ENCODE measurements around the gene CCNQ. TPM values are rescaled to one million over a fixed set of nuclear protein-coding genes. Genes with fewer than 3 reads are reported as not detected.

The CCNQ gene
- total RNA-seq, 1 experiment from 2014 or later = 20.3 TPM

DNA sequence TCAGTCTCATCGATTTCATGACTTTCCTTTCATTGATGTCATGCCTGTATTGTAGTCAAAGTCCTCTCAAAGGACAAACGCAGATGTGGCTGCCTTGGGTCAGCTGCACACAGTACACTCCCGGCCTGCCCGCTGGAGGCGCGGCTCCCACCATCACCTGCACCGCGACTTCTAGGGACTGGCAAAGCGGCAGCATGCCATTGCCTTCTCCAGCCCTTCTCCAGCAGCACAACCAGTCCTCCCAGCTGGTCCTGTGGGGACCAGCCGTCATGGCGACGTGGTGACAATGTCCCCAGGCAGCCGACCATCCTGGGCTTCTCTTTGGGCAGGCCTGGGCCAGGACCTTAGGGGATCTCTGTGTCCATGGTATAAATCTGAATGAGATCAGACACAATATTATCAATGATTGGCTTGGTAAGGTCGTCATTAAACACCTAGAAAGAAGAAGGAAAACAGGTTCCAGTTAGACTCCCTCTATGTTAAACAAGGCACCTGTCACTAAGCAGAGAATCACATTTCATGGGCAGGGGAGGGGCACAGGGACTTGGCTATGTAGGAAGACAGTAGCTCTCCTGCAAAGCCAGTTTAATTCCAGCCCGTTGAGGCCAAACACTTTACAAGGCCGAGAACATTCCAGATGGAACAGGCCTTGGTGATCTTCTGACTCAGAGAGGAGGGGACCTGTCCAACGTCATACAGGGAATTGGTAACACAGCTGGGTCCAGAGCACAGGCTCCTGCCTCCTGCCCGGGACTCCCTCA, 10.7 kb downstream of the CCNQ start:
- Histone ChIP-seq H3K27ac (ENCODE audit: low read depth, low read length) (no peak overlapping the region), H3K79me2 (ENCODE audit: insufficient read depth, low read length) (no peaks in the 10 kb centered on the region), H3K4me2 (ENCODE audit: low read length) (no peak overlapping the region), H3K9me3 (ENCODE audit: control insufficient read depth in 1 of 2, insufficient read depth in 1 of 2, low read depth in 1 of 2, low read length in 2 of 2) (no peaks in the 10 kb centered on the region), H3K4me3 (replicated peaks in 1 of 2; ENCODE audit: low read depth in 1 of 2, low read length in 2 of 2) (no peak overlapping the region), H3K36me3 (ENCODE audit: control insufficient read depth in 1 of 2, insufficient read depth in 2 of 2, low read length in 2 of 2) (no peaks in the 10 kb centered on the region; a peak in 1 of 4 replicates), H3K27me3 (ENCODE audit: insufficient read depth, low read length) (no peaks in the 10 kb centered on the region), H3K4me1 (ENCODE audit: control insufficient read depth in 1 of 2, insufficient read depth in 2 of 2, low read length in 2 of 2) (no peaks in the 10 kb centered on the region), H4K20me1 (ENCODE audit: insufficient read depth) (no peaks in the 10 kb centered on the region), H3K9ac (ENCODE audit: low read length) (no peak overlapping the region), H3K9me2 (ENCODE audit: insufficient read depth) (no peaks in the 10 kb centered on the region), H2AFZ (ENCODE audit: low read depth, low read length, poor library complexity, severe bottlenecking) (no peak overlapping the region)
- ATAC-seq (no peak), DNase-seq (ENCODE audit: low read depth, low spot score) (no peak)
- no peak for TF ChIP-seq ELF1 (IDR thresholded peaks at IDR 0.05; ENCODE audit: borderline replicate concordance, low read depth)
- TF ChIP-seq, protein P1, sequence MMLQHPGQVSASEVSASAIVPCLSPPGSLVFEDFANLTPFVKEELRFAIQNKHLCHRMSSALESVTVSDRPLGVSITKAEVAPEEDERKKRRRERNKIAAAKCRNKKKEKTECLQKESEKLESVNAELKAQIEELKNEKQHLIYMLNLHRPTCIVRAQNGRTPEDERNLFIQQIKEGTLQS (IDR thresholded peaks at IDR 0.05) = no peak
- TF ChIP-seq RAD21 (IDR thresholded peaks at IDR 0.05; ENCODE audit: low read depth) = no peak
- no peak for TF ChIP-seq ZFX (IDR thresholded peaks at IDR 0.05)
- TF ChIP-seq ZNF274 (IDR thresholded peaks at IDR 0.05; ENCODE audit: low read depth, low read length) = no peak
- TF ChIP-seq, protein P2, sequence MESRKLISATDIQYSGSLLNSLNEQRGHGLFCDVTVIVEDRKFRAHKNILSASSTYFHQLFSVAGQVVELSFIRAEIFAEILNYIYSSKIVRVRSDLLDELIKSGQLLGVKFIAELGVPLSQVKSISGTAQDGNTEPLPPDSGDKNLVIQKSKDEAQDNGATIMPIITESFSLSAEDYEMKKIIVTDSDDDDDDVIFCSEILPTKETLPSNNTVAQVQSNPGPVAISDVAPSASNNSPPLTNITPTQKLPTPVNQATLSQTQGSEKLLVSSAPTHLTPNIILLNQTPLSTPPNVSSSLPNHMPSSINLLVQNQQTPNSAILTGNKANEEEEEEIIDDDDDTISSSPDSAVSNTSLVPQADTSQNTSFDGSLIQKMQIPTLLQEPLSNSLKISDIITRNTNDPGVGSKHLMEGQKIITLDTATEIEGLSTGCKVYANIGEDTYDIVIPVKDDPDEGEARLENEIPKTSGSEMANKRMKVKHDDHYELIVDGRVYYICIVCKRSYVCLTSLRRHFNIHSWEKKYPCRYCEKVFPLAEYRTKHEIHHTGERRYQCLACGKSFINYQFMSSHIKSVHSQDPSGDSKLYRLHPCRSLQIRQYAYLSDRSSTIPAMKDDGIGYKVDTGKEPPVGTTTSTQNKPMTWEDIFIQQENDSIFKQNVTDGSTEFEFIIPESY (IDR thresholded peaks at IDR 0.05; ENCODE audit: extremely low read depth, insufficient replicate concordance, low read length) = no peak
- no peak for TF ChIP-seq YY1 (IDR thresholded peaks at IDR 0.05; ENCODE audit: extremely low read depth, insufficient replicate concordance, low read depth, low read length)
- TF ChIP-seq POLR2AphosphoS5 (IDR thresholded peaks at IDR 0.05; ENCODE audit: low read depth, low read length) = no peak
- ChIA-PET CTCF (no interaction called here), POLR2A (no interaction called here), RAD21 (ENCODE audit: low non-redundant PET in 1 of 2, low total read pairs in 2 of 2, uncharacterized antibody in 2 of 2, unreplicated experiment in 2 of 2) (no interaction called here)
- intact Hi-C loops (cut with micrococcal nuclease) = no loop called here
- no TSS peak for BruUV-seq (replicated peaks)
